ENCODE measurements around the gene MT1F. TPM values are rescaled to one million over a fixed set of nuclear protein-coding genes. Genes with fewer than 3 reads are reported as not detected.

Gene MT1F
- total RNA-seq, 6 donors from 2014 or later: 4.7 to 21.0 (median 8.6) TPM

- Histone ChIP-seq H3K27me3 (no peaks in the 10 kb centered on the region), H3K9me3 (no peaks in the 10 kb centered on the region), H3K27ac (no peak overlapping the region), H3K36me3 (no peaks in the 10 kb centered on the region), H3K4me1 (peaks cover 3 to 9% (median 6%) of the 10 kb centered on the region in 4 donors), H3K4me3 (no peak overlapping the region)
- no peak for DNase-seq
- WGBS, 2 donors: 82 to 93% methylated on average over 5 of the region's 5 CpGs
- no peak for TF ChIP-seq POLR2AphosphoS5 (IDR thresholded peaks at IDR 0.05)
- TF ChIP-seq EP300 (IDR thresholded peaks at IDR 0.05): no peak
- no peak for TF ChIP-seq CTCF (IDR thresholded peaks at IDR 0.05)
- TF ChIP-seq POLR2A (IDR thresholded peaks at IDR 0.05): no peak
- no peak for ATAC-seq (ENCODE audit: low FRiP score in 2 of 2)
Observed at GRCh38 chr16:56697456-56698155, 39.8 kb downstream of the MT1F start.

GRCh38 chr16:56700195-56700594 is 42.4 kb downstream of the MT1F start:
- DNase-seq (no peak), ATAC-seq (ENCODE audit: low FRiP score in 2 of 2) (no peak)
- TF ChIP-seq EP300 (IDR thresholded peaks at IDR 0.05): no peak
- no peak for TF ChIP-seq POLR2AphosphoS5 (IDR thresholded peaks at IDR 0.05)
- no peak for TF ChIP-seq POLR2A (IDR thresholded peaks at IDR 0.05)
- TF ChIP-seq CTCF (IDR thresholded peaks at IDR 0.05): no peak
- H3K4me3 ChIP-seq: no peak overlapping the region
- 11 to 46% methylated on average over 1 of the region's 1 CpG for WGBS, 2 donors
- H3K27me3 ChIP-seq: no peaks in the 10 kb centered on the region
- no peaks in the 10 kb centered on the region for H3K9me3 ChIP-seq
- H3K27ac ChIP-seq: no peak overlapping the region
- no peaks in the 10 kb centered on the region for H3K36me3 ChIP-seq
- peaks cover 3 to 9% (median 6%) of the 10 kb centered on the region in 4 donors for H3K4me1 ChIP-seq

- no peaks in the 10 kb centered on the region for H3K36me3 ChIP-seq
- H3K9me3 ChIP-seq: no peaks in the 10 kb centered on the region
- no peaks in the 10 kb centered on the region for H3K27me3 ChIP-seq
- no peak overlapping the region for H3K4me3 ChIP-seq
- TF ChIP-seq CTCF (IDR thresholded peaks at IDR 0.05) (no peak), EP300 (IDR thresholded peaks at IDR 0.05) (no peak), POLR2A (IDR thresholded peaks at IDR 0.05) (no peak), POLR2AphosphoS5 (IDR thresholded peaks at IDR 0.05) (no peak)
- no peak for ATAC-seq (ENCODE audit: low FRiP score in 2 of 2)
- H3K4me1 ChIP-seq: peaks cover 3 to 9% (median 6%) of the 10 kb centered on the region in 4 donors
- DNase-seq: no peak
- no peak overlapping the region for H3K27ac ChIP-seq
- 95 to 100% methylated on average over 1 of the region's 1 CpG for WGBS, 2 donors
Observed at GRCh38 chr16:56700631-56701030, 42.9 kb downstream of the MT1F start.

- TF ChIP-seq POLR2A (IDR thresholded peaks at IDR 0.05) (no peak), POLR2AphosphoS5 (IDR thresholded peaks at IDR 0.05) (no peak), EP300 (IDR thresholded peaks at IDR 0.05) (no peak), CTCF (IDR thresholded peaks at IDR 0.05) (no peak)
- WGBS, 2 donors: 85 to 86% methylated on average over 7 of the region's 7 CpGs
- ATAC-seq (ENCODE audit: low FRiP score in 2 of 2): no peak
- Histone ChIP-seq H3K36me3 (no peaks in the 10 kb centered on the region), H3K9me3 (no peaks in the 10 kb centered on the region), H3K27ac (no peak overlapping the region), H3K4me3 (no peak overlapping the region), H3K27me3 (no peaks in the 10 kb centered on the region), H3K4me1 (peaks cover 3 to 9% (median 6%) of the 10 kb centered on the region in 4 donors)
- DNase-seq: no peak
Observed at GRCh38 chr16:56701534-56701933, 43.8 kb downstream of the MT1F start.

GRCh38 chr16:56702836-56703235 is 45.1 kb downstream of the MT1F start:
- ATAC-seq (ENCODE audit: low FRiP score in 2 of 2) (no peak), DNase-seq (no peak)
- H3K4me1 ChIP-seq: peaks cover 3 to 9% (median 6%) of the 10 kb centered on the region in 4 donors
- H3K36me3 ChIP-seq: no peaks in the 10 kb centered on the region
- H3K27me3 ChIP-seq: no peaks in the 10 kb centered on the region
- WGBS, 2 donors: 88 to 93% methylated on average over 5 of the region's 5 CpGs
- no peak overlapping the region for H3K4me3 ChIP-seq
- H3K27ac ChIP-seq: no peak overlapping the region
- TF ChIP-seq POLR2A (IDR thresholded peaks at IDR 0.05) (no peak), CTCF (IDR thresholded peaks at IDR 0.05) (no peak), EP300 (IDR thresholded peaks at IDR 0.05) (no peak), POLR2AphosphoS5 (IDR thresholded peaks at IDR 0.05) (no peak)
- no peaks in the 10 kb centered on the region for H3K9me3 ChIP-seq
